ENCODE data around the gene WARS2.

Gene WARS2

DNA sequence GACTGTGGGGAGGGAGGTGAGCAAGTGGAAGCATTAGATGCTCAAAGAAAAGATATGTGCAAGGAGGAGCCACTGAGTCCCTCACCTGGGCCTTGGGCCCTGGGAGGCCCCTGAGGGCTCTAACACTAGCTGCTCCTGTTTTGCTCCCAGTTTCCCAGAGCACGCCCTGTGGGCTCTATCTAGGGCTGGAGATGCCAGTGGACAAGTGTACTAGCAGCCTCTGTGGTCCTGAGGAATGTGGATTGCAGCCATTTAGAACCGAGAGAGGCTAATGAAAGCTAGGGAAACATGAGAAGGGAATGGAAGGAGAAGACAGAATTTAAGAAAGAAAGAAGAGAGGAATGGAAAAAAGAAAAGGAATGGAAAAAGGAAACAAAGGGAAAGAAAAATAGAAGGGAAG lies 142.3 kb downstream of the WARS2 start:
- no peak for DNase-seq (ENCODE audit: low read depth)

DNA sequence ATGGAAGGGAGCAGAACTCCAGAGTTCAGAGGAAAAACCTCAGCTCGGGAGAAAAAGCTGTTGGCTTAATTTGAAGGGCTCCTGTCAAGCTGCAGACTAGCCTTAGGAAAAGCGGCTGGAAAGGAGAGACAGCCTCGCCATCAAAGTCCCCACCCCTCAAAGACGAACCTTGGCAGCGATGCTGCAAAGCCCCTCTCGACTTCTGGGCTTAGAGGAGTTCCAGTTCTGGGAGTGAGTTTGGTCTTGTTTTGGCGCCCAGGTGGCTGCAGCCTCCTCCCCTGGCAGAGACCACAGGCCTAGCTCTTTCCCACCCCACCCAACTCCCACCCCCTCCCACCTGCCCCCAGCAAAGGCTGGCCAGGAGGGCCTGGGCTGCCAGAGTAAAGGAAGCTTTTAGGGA lies 143.2 kb downstream of the WARS2 start:
- no peak for DNase-seq (ENCODE audit: low read depth)

DNA sequence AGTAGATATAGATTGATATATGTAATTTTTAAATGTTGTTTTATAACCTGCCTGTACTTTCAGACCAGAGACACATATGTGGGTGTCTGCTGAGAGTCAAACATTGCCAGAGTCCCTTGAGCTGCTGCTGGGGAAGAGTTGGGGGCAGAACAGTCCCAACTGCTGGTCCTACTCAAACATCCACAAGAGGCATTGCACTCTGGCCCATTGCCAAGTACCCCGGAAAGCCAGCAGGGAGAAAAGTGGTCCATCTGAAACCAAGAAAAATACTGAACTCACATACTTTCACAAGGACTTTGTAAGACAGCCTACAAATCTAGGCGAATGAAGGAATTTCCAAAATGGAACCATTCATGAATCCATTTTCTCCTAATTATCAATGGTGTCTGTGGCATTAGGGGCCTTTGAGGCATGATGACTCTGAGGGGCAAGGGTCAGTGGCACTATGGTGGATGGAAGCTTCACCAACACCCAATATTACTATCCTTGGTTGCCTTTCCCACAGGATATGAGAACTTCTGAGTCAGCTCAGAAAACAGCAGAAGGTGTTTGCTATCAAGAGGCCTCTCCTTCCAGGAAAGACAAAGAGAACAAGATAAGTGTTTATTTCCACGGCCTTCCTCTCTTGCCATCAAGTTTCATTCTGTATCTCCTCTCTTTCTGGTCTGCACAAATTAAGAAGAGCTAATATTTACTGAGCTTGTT lies 145.0 kb downstream of the WARS2 start:
- no peak for DNase-seq (ENCODE audit: low read depth)

DNA sequence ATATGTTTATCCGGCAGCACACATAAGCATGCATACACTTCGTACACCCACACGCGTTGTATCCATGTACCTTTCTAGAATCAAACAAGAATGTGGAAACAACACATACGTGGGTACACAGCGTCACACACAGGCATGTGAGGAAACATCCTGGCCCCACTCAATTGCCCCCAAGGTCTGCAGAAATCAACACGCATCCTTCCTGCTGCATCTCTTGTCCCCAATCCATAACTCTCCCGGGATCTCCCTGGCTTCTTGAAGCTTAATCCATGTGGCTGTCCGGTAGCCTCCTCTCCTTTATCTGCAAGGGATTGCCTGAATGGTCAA lies 146.8 kb downstream of the WARS2 start:
- DNase-seq (ENCODE audit: low read depth) = no peak

DNA sequence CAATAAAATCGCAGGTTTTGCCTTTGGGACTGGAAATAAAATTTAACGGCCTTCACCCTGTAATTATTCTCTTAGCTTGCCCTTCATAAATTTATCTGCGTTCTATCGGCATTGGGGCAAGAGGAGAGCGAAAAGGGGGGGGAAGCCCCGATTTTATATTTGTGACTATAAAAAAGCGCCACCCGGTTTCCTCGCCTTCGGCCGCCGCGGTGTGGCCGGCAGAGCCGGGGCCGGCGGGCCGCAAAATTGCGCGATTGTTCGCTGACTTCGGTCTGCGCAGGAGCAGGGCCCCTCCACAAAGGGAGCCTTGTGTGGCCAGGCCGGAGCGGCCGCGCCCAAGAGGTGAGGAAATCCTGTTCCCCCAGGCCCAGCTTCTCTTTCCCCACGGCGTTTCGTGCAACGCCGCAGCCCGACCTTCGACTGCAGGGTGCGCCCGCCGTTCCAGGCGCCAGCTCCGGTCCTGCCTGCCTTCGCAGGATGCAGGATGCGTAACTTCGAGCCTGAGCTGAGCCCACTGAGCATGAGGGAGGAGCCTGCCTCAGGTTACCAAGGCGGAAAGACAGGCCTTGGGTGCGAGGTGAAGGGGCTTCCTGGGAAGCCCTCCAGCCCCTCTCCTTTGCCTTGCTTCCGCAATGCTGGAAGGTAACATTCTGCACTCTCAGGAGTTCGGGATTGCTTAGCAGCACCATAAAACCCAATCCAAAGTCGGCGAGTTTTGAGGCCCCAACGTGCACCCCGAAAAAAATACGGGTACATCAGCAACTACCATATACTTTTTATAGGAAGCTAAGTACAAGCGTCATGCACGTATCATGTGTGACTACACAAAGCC lies 147.4 kb downstream of the WARS2 start:
- no peak for DNase-seq (ENCODE audit: low read depth)

DNA sequence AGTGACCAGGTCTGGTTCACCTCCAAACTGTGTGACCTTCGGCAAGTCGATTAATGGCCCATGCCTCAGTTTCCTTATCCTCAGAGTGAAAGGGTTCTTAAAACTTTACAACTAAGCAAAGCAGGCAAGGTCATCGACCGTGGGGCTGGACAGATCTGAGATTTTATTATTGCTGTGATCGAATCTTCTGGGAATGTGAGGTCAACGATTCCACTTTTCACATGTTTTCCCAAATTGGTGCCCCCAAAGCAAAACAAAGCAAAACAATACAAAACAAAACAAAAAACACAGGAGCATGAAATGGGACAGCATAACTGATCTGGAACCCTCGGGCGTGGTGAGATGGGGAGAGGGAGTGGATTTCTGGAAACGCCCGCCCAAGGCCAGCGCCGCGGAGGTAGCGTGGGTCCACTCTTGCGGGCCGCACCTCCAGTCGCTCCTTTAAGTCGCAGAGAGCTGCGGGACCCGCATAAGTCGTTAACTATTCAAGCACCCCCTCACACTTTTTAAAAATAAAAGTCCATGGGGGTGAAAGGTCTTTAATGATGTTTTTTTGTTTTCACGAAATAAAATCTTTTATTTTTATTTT lies 148.1 kb downstream of the WARS2 start:
- no peak for DNase-seq (ENCODE audit: low read depth)

DNA sequence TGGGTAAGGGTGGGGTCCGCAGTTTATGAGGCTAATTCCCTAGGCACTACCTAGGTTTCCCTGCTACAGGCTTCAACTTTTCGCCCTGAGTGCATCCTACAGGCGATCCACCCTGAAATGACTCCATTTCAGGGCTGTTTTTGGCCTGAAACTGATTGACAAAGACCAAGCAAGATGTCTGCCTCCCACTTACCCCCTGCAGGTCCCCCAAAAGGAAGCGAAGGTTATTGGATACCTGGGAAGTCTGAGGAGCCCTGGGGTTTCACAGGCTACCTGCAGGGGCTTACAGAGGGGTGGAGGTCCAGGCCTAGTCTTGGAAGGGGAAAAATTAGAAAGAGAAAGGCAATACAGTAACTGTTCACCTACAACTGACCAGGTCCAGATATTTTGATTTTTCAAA lies 149.0 kb downstream of the WARS2 start:
- no peak for DNase-seq (ENCODE audit: low read depth)

DNA sequence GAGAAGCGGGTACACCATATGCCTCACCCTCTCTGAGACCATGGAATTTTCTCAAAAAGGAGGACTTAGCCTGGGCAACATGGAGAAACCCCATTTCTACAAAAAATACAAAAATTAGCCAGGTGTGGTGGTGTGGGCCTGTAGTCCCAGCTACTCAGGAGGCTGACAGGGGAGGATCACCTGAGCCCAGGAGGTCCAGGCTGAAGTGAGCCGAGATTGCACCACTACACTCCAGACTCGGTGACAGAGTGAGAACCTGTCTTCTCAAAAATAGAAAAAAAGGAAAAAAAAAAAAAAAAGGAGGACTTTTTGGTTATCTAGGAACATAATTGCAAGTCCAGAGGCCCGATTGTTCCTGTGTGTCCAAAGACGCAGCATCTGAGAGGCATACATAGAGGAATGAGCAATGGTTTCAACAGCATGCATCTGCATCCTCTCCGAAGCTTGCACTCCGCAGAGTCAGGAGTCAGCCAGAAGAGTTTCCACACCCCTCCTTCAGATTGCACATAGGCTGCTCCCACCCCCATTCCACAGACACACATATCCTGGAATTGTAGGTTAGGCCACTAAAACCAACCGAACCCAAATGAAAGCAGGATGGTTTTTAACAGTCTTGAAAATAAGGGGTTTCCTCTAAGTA lies 149.8 kb downstream of the WARS2 start:
- DNase-seq (ENCODE audit: low read depth) = no peak

DNA sequence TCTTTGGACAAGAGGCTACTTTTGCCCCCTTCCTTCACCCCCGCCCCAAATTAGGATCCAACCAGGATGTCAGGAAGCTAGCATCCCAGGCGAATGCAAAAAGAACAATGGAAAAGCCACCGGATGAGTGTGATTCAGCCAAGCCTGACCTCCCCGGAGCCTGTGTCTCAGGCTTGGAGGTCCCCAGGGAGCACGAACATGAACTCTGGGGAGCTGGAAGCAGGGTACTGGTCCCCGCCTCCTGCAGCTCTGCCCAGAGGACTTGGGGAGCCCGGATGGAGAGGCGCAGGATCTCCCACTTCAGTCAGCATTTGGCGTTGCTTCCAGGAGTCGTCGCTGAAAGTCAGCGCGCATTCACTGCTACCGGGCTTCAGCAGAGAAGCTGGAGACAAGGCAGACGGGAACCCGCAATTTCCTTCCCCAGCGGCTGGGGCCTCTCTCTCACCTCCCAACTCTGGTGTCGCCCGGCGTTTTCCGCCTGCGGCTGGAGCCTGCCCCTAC lies 150.5 kb downstream of the WARS2 start:
- no peak for DNase-seq (ENCODE audit: low read depth)

DNA sequence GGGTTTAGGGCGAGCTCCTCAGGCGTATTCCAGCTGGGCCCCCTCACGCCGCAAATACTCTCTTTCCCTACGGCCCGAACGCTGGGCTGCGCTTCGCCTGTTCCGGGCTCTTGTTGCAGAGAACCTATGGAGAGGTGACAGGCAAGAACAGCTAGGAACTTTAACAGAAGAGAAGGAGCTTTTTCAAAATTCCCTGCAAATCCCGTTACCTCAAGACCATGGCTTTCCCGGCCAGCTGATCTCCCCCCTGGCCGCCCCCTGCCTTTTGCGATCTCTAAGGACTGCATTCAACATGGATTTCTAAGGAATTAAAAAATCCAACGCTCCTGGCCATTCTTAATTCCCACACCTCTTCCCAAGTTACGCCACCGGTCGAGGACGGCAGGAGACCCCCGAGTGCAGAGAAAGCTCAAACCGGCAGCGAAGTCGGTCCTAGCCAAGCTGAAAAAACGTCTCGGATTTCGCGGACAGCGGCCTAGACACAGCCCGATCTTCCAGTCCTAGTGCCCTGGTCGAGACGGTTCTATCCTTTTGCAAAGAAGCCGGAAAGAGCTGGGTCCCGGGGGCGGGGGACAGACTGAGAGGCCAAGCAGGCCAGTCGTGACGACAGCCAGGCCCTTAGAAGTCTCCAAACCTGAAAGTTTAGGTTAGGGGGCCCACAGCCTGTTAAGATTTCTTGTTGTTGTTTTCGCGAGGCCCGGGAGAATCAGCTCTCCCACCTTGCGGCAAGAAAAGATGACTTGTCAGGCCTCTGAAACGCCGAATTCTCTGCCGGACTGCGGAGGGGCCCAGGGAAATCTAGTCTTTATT lies 151.2 kb downstream of the WARS2 start:
- DNase-seq (ENCODE audit: low read depth) = no peak

DNA sequence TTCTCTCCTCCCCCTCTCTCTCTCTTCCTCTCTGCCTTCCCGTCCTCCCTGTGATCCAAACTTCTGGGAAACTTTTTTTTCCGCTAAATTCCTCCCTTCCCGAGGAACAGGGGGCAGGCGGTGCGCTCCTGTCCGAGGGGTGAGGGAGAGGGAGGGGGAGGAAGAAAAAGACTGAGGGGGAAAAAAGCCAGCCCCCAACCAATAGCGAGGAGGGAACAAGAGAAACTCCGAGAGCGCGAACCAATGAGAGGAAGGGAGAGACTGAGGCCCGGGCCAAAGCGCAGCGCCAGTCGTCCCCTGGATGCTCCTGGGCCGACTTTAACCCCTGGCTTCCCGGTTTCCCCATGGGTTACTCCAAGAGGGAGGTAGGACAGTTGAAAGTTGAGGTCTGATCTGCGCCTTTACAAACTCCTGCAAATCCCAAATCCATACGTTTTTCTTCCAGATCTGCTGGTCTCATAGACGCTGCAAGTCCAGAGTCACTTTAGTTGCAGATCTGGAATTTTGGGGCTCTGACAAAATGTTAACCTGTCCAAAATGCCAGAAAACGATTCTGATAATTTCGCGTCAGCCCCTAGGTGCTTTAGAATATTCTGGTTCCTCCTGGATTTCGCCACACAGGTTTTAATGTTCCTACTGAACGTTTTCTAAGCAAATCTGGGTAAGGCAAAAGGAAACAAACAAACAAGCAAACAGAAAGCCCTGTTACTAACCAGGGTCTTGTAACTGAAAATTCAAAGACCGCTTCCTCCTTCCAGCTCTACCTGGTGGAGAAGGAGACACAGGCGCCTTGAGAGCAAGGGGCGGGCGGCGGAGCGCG lies 152.1 kb downstream of the WARS2 start, which contains the start of gene TBX15:
TBX15 (minus strand) TSS at position 158 of the 820 bp plus-strand sequence. CDS start 548 bp downstream, outside the sequence.
- DNase-seq (ENCODE audit: low read depth) = no peak

DNA sequence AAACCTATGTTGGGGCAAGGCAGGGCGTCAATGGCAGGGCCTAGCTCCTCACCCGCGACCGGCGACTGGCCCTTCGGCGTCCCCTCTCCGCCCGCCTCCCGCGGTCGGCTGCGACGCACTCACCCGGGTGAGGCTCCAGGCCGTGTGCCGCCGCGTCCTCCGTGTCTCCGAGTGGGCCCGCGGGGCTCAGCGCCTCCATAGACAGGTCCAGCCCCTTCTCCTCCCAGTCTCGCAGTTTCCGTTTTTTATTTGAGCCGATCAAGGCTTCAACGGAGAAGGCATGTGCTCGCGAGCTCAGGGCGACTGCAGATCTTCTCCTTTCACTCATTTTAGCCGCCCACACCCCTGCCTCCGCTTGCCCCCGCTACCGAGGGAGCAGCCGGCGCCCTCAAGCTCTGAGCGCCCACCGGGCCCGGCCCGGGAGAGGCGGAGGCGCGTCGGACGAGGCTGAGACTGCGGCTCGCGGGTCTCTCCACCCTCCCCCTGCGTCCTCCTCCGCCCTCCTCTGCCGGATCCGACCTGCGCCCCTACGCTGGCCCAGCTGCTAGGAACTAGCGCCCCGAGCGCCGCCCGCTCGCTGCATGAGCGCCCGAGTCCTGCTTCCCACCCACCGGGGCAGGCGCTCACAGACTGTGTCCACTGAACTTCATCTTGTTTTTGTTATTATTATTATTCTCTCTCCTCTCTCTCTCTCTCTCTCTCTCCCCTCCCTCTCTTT lies 152.8 kb downstream of the WARS2 start:
- no peak for DNase-seq (ENCODE audit: low read depth)

DNA sequence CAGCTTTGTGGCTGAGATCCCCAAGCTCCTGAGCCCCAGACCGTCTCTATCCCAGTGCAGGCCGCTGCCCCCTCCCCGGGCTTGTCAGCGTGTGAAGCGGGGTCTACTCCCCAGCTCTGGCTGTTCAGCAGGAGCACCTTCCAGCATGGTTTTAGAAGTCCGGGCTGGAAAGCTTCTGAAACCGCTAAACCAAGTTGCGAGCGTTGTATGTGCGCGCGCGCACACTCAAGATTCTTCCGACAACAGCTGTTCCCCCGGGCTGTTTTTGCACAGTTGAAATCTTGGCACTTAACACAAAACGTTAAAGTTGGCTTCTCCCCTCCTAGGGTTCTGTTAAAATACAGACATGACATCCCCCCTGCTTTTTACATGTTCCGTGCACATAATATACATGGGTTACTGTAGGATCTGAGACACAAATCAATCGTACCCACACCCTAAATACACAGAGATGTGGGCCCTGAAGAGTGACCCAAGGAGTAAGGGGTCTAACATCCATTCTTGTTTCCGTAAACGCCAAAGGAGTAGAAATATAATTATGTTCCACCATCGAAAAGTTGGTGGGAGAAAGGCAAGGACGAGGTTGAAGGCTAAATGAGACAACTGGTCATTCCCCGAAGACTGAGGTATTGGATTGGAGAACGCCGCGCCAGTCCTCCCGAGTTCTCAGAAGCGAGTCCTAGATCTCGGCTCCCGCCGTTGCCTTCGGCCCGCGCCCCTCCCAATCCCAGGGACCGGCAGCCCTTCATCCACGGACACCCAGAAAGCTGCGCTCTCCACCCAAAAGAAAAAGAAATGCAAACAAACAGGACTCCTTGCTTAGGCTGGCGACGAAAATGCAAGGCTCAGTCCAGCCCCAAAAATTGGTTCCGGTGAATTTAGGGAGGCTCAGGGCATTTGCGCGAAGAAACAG lies 153.6 kb downstream of the WARS2 start:
- no peak for DNase-seq (ENCODE audit: low read depth)

DNA sequence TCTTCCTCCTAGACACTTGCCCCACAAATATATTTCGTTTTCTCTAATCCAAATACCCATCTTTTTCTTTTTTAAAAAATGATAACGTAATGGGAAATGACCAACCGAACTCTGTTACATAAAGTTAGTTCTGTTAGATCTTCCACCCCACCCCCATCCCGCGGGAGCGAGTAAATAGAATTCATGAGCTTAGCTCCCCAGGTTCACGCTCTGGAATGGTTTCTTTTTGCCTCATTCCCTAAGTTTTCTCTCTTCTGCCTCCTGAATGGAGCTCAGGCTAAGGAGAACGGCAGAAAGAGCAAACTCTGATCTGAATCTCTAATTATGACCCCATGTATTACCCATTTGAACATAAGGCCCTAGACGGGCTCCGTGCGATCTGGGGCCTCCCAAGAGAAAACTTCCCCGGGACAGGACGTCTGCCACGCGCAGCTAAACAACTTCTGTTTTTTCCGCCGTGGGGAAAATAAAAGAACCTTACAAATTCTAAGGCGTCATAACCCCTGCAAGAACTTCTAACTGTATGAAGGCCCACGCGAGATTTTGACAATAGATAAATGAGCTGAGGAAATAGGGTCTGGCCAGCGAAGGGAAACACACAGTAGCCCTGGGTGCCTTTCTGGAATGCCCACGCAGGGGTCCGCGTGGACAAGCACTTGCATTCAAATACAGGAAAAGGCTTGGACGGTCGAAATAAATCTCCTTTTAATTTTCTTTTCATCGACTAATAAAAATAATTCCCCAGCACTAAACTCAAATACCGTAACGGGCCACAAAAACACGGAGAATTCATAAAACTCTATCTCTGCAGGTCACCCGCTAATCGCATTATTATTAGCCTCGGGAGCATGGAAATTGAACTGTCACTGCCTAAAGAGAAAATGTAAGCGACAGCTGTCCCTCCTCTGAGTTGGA lies 154.6 kb downstream of the WARS2 start:
- DNase-seq (ENCODE audit: low read depth) = no peak

DNA sequence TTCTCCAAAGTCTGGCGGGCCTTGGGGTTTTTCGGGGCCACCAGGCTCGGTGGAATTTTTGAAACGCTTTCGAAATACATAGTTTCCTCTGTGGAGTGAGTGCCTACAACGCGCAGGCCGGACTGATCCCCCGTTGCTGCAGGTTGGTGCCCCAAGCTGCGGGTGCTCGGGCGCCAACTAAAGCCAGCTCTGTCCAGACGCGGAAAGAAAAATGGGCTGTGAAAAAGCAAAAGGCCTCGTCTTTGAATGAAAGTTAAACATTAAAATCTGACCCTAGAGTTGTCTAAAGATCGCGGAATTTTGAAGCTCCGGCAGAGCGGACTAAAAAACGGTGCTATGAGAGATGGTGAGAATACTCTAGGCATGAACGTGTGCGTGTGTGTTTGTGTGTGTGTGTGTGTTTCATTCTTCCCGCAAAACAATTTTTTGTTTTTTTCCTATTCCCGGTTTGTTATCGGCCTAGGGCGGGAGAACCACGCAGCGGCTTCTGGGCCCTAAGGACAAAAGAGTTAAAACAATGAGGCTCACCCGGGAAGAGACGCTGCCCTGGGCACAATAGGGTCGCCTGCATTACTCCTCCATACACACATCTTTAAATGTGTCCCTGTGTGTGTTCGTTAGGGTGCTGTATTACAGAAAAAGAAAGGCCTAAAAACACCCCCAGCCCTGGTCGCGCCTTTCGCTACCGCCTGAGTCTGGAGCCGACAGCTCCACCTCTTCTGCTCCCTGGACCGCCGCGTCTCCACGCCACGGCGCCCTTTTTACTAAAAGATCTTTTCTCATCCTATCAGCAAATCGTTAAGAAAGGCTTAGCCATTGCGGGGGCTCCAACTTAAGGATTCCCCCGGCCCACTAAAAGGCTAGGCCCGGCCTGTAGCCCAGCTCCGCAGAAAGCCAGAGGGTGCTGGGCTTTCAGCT lies 155.5 kb downstream of the WARS2 start:
- no peak for DNase-seq (ENCODE audit: low read depth)

DNA sequence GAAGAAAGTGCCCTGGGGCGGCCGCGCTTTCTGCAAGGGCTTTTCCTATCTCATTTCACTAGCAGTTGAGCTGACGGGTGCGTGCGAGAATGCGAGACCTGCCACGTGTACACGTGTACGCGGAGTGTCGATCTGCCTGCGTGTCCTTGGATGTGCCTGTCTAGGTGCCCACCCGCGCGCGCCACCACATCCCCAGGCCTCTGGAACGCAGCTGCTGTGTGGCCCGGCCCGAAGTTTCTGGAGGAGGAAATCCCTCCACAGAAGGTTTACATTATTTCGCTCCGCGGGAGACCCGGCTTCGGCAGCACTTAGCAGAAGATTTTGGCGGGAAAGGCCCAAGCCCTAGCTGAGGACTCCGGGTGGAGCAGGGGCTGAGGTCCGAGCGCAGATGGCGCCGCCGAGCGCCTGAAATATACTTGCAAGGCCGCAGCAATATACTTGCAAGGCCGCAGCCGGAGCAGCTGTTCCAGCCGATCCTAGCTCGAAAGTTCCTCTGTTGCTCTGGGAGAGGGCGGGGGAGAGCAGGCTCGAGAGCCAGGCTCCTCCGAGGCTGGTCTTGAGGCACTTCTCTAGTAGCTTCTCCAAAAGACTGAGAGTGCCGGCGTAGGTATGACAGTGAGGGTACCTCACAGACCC lies 156.2 kb downstream of the WARS2 start:
- no peak for DNase-seq (ENCODE audit: low read depth)
